Inflammatory macrophage treated with lipopolysaccharide for 4 hours (primary cell): ENCODE measurements around the gene B4GAT1.

Source experiments
- DNase-seq: peaks from one replicate; pipeline ENCODE4 v3.0.0-alpha.2; 2020

Gene B4GAT1

GRCh38 chr11:66297610-66298009, 49.8 kb downstream of the B4GAT1 start:
- no peak for DNase-seq
